HG03558 (cell line): ENCODE measurements around the gene NFATC3.

Source experiments
- ATAC-seq: cut with Tn5 transposase; IDR thresholded peaks from one replicate; pipeline ENCODE4 v1.9.1; 2021; ENCODE audit warnings: moderate number of reproducible peaks; ENCODE audit not compliant: unreplicated experiment; ENCODE audit errors: extremely low read depth

The NFATC3 gene

GRCh38 chr16:68072038-68072695 lies 13.0 kb upstream of the NFATC3 start:
- ATAC-seq = no peak

GRCh38 chr16:68073902-68074760 lies 11.0 kb upstream of the NFATC3 start:
- no peak for ATAC-seq

GRCh38 chr16:68074850-68075555 lies 10.2 kb upstream of the NFATC3 start:
- peak; percentile 51 for ATAC-seq

GRCh38 chr16:68075980-68076379 lies 9.2 kb upstream of the NFATC3 start:
- no peak for ATAC-seq

GRCh38 chr16:68076560-68076959 lies 8.6 kb upstream of the NFATC3 start:
- no peak for ATAC-seq

- no peak for ATAC-seq
Measured at GRCh38 chr16:68077866-68078700, 7.1 kb upstream of the NFATC3 start.

GRCh38 chr16:68078701-68079375 lies 6.3 kb upstream of the NFATC3 start:
- no peak for ATAC-seq

- no peak for ATAC-seq
Measured at GRCh38 chr16:68079376-68079625, 5.9 kb upstream of the NFATC3 start.

- ATAC-seq = no peak
Measured at GRCh38 chr16:68079626-68080344, 5.4 kb upstream of the NFATC3 start.

- no peak for ATAC-seq
Measured at GRCh38 chr16:68081861-68082628, 3.1 kb upstream of the NFATC3 start.

- no peak for ATAC-seq
Measured at GRCh38 chr16:68082629-68083238, 2.4 kb upstream of the NFATC3 start.

GRCh38 chr16:68083239-68083781 lies 1.9 kb upstream of the NFATC3 start:
- ATAC-seq = no peak

- ATAC-seq = no peak
Measured at GRCh38 chr16:68083861-68084503, 1.2 kb upstream of the NFATC3 start.

GRCh38 chr16:68084504-68085258 lies 489 bp upstream of the NFATC3 start:
- peak; percentile 48 for ATAC-seq

- ATAC-seq = no peak
Measured at GRCh38 chr16:68086336-68086841, 1.2 kb downstream of the NFATC3 start.

GRCh38 chr16:68086860-68087268 lies 1.7 kb downstream of the NFATC3 start:
- ATAC-seq = no peak
